GM12892 (cell line): ENCODE results near the gene TRAF3IP1.

Source experiments
- POLR2A ChIP-seq: IDR thresholded peaks from 2 replicates; pipeline ENCODE4 v1.6.1; 2011; ENCODE audit warnings: low read depth, low read length, control low read depth
- POLR2AphosphoS5 ChIP-seq: IDR thresholded peaks from 2 replicates; pipeline ENCODE4 v1.6.1; 2011; ENCODE audit warnings: low read depth, low read length, control low read depth
- TAF1 ChIP-seq: IDR thresholded peaks from 2 replicates; pipeline ENCODE4 v1.6.1; 2011; ENCODE audit warnings: low read depth, mild to moderate bottlenecking, control low read depth, low read length, borderline replicate concordance

DNA sequence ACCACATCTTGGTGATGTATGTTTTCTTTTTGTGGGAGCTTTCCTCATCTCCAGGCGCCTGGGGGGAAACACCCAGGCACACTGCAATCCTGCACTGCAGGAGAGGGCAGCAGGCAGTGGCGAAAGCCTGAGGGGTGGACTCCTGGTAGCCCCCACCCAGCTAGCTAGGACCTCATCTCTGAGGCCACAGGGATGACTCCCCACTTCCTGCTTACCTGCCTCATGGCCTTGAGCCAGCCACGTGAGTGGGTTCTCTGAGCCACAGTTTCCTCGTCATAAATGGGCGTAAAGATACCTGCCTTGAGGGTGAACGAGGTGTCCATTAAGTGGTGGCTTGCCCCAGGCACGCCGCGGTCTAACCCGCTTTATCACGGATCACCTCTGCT lies 19.1 kb downstream of the TRAF3IP1 start:
- TF ChIP-seq TAF1 (no peak), POLR2A (no peak), POLR2AphosphoS5 (no peak)
